Activated CD4-positive, CD25-positive, alpha-beta regulatory T cell treated with anti-CD3 and anti-CD28 coated beads, Interleukin-2, amount 50 U/mL, for 24 hours (primary cell): ENCODE measurements around the gene ZNF142.

Source experiments
- ATAC-seq, 2 donors: fragments of 150-1000 bp; cut with Tn5 transposase; one replicate each; pipeline ENCODE4 v1.10.0; 2021; ENCODE audit warnings: mild to moderate bottlenecking in 1 of 2, moderate library complexity in 1 of 2

ZNF142 gene

GRCh38 chr2:218659258-218659987, at the start of gene ZNF142, which contains the start of gene BCS1L:
Gene ZNF142, minus strand, starts transcription at chr2:218659623. Its CDS starts 3,194 bp downstream, at chr2:218656429.
Gene BCS1L, plus strand, starts transcription at chr2:218659683. Its CDS starts 1,305 bp downstream, at chr2:218660988.
- peak; percentile 98 for ATAC-seq

GRCh38 chr2:218708086-218708485, 48.7 kb upstream of the ZNF142 start:
- no peak for ATAC-seq

DNA sequence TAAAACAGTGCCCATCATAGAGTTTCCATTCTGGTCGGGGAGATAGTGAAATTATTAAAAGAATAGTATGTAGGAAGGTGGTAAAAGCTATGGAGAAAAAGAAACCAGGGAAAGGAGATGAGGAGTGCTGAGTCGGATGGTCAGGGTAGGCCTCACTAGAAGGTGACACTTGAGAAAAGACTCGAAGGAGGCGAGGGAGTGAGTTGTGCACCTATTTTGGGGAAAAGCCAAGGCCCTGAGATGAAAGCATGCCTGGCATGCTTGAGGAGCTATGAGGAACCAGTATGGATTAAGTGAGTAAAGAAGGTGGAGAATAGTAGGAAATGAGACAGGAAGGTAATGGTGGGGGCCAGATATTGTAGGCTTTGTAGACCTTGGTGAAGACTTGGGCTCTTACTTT, 43.9 kb upstream of the ZNF142 start:
- ATAC-seq, result no peak

DNA sequence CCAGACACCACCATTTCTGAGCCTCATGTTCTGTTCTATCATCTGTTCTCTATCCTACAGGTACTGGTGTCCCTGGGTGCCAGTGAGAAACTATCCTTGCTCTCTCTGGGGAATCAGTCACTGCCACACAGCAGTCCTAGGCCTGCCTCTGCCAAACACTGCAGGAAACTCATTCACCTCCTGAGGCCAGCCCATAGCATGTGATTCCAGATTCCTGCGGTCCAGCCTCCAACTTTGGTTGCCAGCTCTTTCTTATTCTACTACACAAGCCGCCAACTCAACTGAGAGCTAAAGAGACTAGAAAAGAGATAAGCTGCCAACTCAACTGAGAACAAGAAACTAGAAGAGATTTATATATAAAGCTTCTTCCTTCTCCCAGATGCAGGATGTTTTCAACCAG, 42.4 kb upstream of the ZNF142 start:
- ATAC-seq, result no peak

GRCh38 chr2:218698885-218699284, 39.5 kb upstream of the ZNF142 start:
- ATAC-seq, result no peak

DNA sequence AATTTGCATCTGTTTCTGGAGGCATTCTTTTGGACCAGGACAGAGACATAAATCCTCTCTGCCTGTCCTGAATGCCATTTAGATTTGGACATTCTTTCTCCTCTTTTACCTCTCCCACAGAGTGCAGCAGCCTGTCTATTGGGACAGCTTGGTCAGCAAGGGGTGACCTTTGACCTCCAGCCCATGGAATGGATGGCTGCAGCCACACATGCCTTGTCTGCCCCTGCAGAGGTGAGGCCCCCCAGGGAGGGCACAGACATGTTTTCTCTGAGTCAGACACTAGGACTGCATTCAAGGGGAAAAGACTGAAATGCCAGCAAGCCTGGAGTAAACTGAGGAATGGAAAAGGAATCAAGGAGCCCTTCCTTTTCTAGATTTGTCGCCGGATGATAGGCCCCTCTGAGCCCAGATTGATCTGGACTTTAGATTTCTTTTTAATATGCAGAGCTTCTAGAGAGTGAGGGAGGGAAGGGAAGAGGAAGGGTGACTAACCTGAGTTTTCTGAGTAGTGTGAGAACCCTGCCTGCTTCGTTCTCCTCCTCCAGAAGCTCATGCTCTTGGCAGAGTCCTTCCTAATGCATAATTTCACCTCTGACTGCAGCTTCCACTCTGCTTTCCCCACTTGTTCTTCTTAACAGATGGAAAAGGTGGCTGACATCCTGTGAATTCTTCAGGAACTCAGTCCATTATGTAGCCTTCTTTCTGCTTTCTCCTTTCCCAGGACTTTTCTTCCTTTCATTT, 35.2 kb upstream of the ZNF142 start:
- ATAC-seq, result no peak

DNA sequence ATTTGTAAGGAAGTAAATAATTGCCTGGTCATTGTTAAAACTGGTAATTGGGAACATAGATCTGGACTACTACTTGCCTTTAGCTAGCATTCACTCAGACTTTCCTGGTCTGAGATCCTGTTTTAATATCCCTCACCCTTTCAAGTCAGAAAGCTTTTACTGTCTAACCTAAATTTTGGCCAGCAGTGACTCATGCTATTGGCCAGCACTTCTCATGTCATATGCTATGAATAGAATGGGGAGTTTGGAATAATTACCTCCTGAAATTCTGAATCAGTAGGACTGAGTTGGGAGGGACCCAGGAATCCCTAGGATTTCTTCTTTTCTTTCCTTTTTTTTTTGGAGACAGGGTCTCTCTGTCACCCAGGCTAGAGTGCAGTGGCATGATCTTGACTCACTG, 31.8 kb upstream of the ZNF142 start:
- ATAC-seq, result no peak

GRCh38 chr2:218687400-218688060, 28.1 kb upstream of the ZNF142 start:
- ATAC-seq, result peak in 1 of 2 donors; percentile 62

- no peak for ATAC-seq
Measured at GRCh38 chr2:218680061-218680460, 20.6 kb upstream of the ZNF142 start.

DNA sequence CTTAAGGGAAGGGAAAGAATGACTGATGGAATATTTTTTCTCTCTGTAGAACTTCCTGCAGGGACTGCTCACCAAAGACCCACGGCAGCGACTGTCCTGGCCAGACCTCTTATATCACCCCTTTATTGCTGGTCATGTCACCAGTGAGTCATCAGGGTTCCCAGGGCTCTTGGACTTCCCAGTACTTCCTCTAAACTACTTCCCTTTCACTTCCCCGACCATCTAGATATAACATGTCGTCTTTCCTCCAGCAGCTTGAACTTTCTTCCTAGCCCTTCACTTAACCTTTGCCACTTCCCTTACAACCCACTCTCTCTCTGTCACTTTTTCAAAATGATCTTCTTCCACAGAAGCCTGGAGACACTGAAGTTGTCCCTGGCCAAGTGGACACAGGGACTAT, 19.7 kb upstream of the ZNF142 start:
- ATAC-seq, result no peak

- peak; percentile 99 for ATAC-seq
Measured at GRCh38 chr2:218671654-218672566, 12.5 kb upstream of the ZNF142 start, which contains the start of the genes RNF25 and STK36. Gene RNF25, minus strand, starts transcription at chr2:218672002. Its CDS starts 32 bp downstream, at chr2:218671970. Gene STK36, plus strand, starts transcription at chr2:218672086. Its CDS starts 744 bp downstream, at chr2:218672830.

DNA sequence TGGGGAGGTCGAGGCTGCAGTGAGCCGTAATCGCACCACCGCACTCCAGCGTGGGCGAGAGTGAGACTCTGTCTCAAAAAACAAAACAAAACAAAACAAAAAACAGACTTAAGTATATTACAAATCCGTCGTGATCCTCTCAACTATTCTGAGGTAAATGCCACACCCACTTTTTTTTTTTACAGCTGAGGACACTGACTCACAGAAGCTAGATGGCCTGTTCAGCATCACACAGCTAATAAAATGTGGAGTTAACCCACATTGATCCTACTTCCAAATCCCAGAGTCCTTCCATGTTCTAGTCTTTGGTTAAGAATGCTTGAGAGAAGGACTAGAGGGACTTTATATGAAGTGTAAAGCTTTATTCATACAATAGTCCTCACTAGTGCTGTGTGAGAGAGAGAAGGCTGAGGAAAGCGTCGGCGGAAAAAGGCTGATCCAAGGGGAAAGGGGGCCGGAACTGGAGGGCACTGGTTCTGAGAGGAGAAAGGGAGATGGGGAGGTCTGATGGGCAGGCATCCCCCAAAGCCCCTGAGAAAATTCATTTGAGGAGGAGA, 11.8 kb upstream of the ZNF142 start:
- no peak for ATAC-seq

GRCh38 chr2:218664653-218665052, 5.2 kb upstream of the ZNF142 start:
- ATAC-seq, result no peak

DNA sequence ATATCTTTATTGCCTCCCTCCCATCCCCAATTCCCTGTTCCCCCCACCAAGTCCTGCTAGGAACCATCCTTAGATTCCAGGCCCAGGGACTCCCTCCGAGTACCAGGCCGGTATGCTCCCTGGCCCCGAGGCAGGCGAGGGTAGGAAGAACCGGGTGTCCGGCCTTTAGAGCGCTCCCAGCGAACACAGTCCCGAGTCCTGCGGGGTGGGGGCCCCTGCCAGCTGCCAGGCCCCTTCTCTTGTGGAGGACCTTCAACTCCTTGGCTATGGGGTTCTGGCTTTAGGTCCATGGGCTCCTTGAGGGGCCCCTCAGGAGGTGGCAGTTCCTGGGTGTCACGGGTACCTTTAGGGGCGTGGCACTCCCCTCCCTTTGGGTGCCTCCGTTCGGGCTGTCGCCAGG, 4.5 kb upstream of the ZNF142 start:
- no peak for ATAC-seq

GRCh38 chr2:218662827-218663226, 3.4 kb upstream of the ZNF142 start:
- ATAC-seq, result no peak

DNA sequence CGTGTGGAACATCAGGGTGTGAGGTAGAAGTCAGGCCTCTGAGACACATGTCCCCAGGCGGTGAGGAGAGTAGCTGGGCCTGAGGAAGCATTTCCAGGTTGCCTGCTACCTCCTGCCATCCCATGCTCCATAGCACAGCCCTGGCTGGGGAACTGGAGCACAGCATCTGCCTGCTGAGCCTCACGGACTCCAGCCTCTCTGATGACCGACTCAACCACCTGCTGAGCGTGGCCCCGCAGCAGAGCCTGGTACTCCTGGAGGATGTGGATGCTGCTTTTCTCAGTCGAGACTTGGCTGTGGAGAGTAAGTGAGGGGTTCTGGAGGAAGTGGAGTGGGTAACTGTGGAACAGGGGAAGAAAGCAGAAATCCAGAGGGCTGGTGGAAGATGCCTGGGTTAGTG, 3.0 kb upstream of the ZNF142 start:
- ATAC-seq, result no peak

DNA sequence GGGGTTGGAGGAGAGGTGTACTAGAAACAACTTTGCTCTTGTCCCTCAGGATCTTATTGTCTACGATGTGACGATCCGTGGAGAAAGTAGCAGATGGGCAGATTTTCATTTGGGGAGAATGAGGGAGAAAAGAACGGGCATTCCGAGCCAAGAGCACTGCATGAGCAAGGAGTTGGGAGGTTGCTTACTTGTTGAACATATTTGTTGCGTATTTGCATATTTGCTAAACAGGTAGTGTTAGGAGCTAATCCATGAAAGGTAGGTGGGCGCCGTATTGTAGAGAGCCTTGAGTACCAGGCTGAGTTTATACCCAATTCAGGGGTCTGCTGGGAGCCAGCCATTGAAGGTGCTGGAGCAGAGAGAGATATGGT, 550 bp upstream of the ZNF142 start:
- no peak for ATAC-seq

GRCh38 chr2:218658671-218659257, 659 bp downstream of the ZNF142 start:
- peak; percentile 25 to 29 for ATAC-seq

GRCh38 chr2:218655751-218656150, 3.7 kb downstream of the ZNF142 start:
- no peak for ATAC-seq

DNA sequence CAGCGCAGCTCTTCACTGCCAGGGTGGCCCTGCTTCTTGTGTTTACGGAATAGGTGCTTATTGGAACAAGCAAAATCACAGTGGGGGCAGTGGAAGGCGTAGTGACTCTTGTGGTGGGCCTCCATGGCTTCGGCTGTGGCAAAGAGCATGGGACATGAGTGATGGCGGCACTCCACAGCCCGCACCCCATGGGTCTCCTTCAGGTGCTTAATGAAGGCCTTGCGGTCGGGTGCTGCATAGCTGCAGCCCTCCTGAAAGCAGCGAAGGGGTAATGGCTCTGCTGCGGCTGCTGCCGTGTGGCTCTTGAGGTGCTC, 10.7 kb downstream of the ZNF142 start:
- peak in 1 of 2 donors; percentile 15 for ATAC-seq

DNA sequence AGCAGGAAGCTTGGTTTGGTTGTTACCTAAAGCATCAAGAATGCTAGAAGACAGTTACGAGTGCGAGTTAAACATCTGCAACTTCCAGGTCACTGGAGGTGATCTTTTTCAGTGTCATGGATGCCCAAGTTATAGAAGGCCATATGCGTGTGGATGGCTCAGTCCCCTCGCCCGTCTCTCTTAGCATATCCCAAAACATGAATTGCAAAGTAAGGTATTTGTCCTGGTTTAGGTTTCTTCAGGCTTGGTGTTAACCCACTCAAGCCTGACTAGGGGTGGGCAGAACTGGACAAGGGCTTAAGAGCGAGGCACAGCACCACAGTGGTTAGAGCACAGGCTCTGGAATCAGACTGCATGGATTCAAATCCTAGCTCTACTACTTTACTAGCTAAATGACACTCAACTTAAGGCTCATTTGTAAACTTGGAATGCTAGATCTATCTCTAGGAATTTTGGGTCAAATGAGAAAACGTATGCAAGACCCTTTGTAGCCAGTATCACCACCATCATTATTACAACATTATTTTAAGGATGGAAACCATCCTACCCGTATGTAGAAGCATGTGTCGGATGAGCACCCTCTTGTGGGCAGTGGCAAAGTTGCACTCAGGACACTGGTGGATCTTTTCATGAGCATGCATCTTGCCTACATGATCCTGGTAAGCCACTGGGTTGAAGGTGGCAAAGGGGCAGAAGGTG, 11.2 kb downstream of the ZNF142 start:
- peak; percentile 65 to 74 for ATAC-seq
